ENCODE data around the gene ADAMTSL2.

Gene ADAMTSL2

DNA sequence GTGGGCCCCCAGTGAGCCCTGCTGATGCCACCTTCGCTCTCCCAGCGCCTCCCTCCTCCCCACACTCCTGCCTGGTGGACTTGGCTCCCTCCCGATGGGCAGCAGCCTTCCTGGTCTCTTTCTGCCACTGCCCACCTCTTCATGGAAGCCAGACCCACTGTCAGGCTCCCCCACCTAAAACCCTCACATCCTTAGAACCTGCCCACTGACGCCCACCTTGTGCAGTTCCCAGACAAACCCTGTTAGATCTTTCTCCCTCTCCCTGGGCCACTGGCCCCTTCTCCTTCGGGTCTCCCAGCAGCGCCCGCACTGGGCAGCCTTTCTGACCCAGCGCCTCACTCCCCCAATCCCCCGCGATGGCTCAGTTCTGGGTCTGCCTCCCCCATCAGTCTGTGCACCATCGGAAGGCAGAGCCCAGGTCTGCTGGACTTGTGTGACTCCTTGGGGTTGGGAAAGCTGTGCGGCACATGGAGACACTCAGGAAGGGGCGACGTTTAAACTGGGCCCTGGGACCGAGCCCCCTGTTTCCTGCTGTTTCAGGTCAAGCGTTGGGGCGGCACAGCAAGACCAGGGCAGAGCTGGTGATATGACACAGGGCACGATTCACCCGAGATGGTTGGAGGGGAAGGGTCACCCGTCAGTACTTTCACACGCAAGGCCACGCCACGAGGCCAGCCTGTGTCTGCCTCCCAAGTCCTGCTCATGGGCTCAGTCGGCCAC lies 27.1 kb upstream of the ADAMTSL2 start:
- no peak overlapping the region for H3K4me3 ChIP-seq (ENCODE audit: low read length)
- peaks cover 18% of the 10 kb centered on the region for H3K4me1 ChIP-seq (ENCODE audit: control insufficient read depth, insufficient read depth, low read length)
- H3K9me3 ChIP-seq (ENCODE audit: control insufficient read depth, low read length): no peaks in the 10 kb centered on the region
- no peak overlapping the region for H3K9ac ChIP-seq (ENCODE audit: low read length)
- H3K36me3 ChIP-seq (ENCODE audit: control insufficient read depth, insufficient read depth, low read length): no peaks in the 10 kb centered on the region
- no peaks in the 10 kb centered on the region for H3K27me3 ChIP-seq (ENCODE audit: control insufficient read depth, insufficient read depth, low read length)

- no peaks in the 10 kb centered on the region for H3K36me3 ChIP-seq (ENCODE audit: control insufficient read depth, insufficient read depth, low read length)
- H3K27me3 ChIP-seq (ENCODE audit: control insufficient read depth, insufficient read depth, low read length): no peaks in the 10 kb centered on the region
- peaks cover 18% of the 10 kb centered on the region for H3K4me1 ChIP-seq (ENCODE audit: control insufficient read depth, insufficient read depth, low read length)
- no peak overlapping the region for H3K9ac ChIP-seq (ENCODE audit: low read length)
- no peaks in the 10 kb centered on the region for H3K9me3 ChIP-seq (ENCODE audit: control insufficient read depth, low read length)
- no peak overlapping the region for H3K4me3 ChIP-seq (ENCODE audit: low read length)
Observed at GRCh38 chr9:133508046-133508445, 26.5 kb upstream of the ADAMTSL2 start.

DNA sequence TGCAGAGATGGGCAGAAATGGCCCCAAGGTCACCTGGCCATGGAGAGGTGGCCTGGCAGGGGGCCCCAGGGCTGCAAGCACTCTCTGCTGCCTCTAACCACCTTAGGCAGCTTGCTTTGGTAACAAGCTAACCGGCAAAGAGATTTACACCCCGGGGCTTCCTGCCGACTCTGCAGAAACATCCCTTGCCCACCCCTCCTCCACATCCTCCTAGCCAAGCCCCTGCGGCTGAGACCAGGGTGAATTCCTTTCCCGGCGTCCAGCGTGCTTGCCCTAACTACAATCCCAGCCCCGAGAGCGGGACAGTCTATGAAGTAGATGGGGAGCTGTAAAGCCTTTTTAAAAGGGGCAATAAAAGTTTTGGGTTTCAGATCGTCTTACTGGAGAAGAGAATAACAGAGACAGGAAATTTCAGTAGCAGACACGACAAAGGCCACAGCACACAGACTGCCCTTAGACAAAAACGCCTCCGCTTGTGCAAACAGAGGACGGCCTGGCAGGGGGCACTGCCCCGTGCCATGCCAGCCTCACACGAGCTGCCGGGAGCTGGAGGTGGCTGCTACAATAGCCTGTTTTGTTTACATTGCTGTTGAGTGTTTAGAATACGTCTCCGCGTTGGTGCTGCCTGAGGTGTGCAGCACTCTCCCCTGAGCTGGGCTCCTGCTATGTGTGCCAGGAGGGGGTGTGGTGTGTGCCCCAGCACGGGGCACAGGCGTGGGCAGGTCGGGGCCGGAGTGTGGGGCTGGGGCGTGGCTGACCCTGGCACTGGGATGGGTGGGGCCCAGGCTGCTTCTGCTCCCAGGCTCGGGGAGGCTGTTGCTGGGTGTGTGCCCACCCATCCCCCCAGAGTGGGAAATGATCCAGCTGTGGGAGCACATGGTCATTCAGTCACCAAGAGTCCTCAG lies 25.1 kb upstream of the ADAMTSL2 start:
- no peaks in the 10 kb centered on the region for H3K27me3 ChIP-seq (ENCODE audit: control insufficient read depth, insufficient read depth, low read length)
- H3K4me1 ChIP-seq (ENCODE audit: control insufficient read depth, insufficient read depth, low read length): peaks cover 19% of the 10 kb centered on the region
- no peak overlapping the region for H3K4me3 ChIP-seq (ENCODE audit: low read length)
- no peaks in the 10 kb centered on the region for H3K36me3 ChIP-seq (ENCODE audit: control insufficient read depth, insufficient read depth, low read length)
- no peak overlapping the region for H3K9ac ChIP-seq (ENCODE audit: low read length)
- no peaks in the 10 kb centered on the region for H3K9me3 ChIP-seq (ENCODE audit: control insufficient read depth, low read length)

- no peak overlapping the region for H3K9ac ChIP-seq (ENCODE audit: low read length)
- no peaks in the 10 kb centered on the region for H3K9me3 ChIP-seq (ENCODE audit: control insufficient read depth, low read length)
- H3K4me3 ChIP-seq (ENCODE audit: low read length): no peak overlapping the region
- H3K36me3 ChIP-seq (ENCODE audit: control insufficient read depth, insufficient read depth, low read length): no peaks in the 10 kb centered on the region
- peaks cover 21% of the 10 kb centered on the region for H3K4me1 ChIP-seq (ENCODE audit: control insufficient read depth, insufficient read depth, low read length)
- no peaks in the 10 kb centered on the region for H3K27me3 ChIP-seq (ENCODE audit: control insufficient read depth, insufficient read depth, low read length)
Observed at GRCh38 chr9:133510926-133511505, 23.5 kb upstream of the ADAMTSL2 start.

- H3K9ac ChIP-seq (ENCODE audit: low read length): no peak overlapping the region
- H3K36me3 ChIP-seq (ENCODE audit: control insufficient read depth, insufficient read depth, low read length): no peaks in the 10 kb centered on the region
- H3K4me3 ChIP-seq (ENCODE audit: low read length): no peak overlapping the region
- no peaks in the 10 kb centered on the region for H3K27me3 ChIP-seq (ENCODE audit: control insufficient read depth, insufficient read depth, low read length)
- no peaks in the 10 kb centered on the region for H3K9me3 ChIP-seq (ENCODE audit: control insufficient read depth, low read length)
- H3K4me1 ChIP-seq (ENCODE audit: control insufficient read depth, insufficient read depth, low read length): peaks cover 19% of the 10 kb centered on the region
Observed at GRCh38 chr9:133511607-133512006, 22.9 kb upstream of the ADAMTSL2 start.

DNA sequence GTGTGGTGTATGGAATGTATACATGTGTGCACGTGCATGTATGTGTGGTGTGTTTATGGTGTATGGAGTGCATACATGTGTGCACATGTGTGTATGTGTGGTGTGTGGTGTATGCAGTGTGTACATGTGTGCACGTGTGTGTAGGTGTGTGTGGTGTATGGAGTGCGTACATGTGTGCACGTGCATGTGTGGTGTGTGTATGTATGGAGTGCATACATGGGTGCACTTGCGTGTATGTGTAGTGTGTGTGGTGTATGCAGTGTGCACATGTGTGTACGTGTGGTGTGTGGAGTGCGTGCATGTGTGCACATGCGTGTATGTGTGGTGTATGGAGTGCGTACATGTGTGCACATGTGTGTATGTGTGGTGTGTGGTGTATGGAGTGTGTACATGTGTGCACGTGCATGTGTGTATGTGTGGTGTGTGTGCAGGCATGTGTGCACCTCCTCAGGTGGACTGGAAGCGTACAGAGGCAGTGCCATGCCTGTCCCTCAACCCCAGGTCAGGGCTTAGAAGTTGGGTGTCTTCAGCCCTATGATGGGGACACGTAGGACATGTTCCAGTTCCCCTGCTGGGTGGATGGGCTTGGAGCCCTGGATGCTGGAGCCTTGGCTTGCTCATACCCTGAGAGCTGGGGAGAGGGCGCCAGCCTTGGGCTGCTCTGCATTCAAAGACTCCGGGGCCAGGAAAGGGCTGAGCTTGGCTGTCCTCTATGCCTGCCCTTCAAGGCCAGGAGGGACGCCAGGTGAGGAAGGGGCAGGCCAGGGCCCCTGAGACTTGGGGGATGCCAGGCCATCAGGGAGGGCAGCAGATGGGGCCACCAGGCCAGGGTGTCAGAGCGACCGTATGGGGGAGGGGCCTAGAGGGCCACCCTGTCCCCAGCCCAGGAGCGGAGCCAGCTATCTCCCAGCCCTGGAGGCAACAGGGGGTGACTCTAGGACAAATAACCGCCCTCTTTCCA lies 22.0 kb upstream of the ADAMTSL2 start:
- peaks cover 14% of the 10 kb centered on the region for H3K4me1 ChIP-seq (ENCODE audit: control insufficient read depth, insufficient read depth, low read length)

GRCh38 chr9:133513214-133514100 lies 21.0 kb upstream of the ADAMTSL2 start:
- H3K27me3 ChIP-seq (ENCODE audit: control insufficient read depth, insufficient read depth, low read length): no peaks in the 10 kb centered on the region

More for the DNA sequence above, 22.0 kb upstream of the ADAMTSL2 start:
- Histone ChIP-seq H3K27me3 (ENCODE audit: control insufficient read depth, insufficient read depth, low read length) (no peaks in the 10 kb centered on the region), H3K9ac (ENCODE audit: low read length) (no peak overlapping the region), H3K36me3 (ENCODE audit: control insufficient read depth, insufficient read depth, low read length) (no peaks in the 10 kb centered on the region), H3K9me3 (ENCODE audit: control insufficient read depth, low read length) (no peaks in the 10 kb centered on the region), H3K4me3 (ENCODE audit: low read length) (no peak overlapping the region)

DNA sequence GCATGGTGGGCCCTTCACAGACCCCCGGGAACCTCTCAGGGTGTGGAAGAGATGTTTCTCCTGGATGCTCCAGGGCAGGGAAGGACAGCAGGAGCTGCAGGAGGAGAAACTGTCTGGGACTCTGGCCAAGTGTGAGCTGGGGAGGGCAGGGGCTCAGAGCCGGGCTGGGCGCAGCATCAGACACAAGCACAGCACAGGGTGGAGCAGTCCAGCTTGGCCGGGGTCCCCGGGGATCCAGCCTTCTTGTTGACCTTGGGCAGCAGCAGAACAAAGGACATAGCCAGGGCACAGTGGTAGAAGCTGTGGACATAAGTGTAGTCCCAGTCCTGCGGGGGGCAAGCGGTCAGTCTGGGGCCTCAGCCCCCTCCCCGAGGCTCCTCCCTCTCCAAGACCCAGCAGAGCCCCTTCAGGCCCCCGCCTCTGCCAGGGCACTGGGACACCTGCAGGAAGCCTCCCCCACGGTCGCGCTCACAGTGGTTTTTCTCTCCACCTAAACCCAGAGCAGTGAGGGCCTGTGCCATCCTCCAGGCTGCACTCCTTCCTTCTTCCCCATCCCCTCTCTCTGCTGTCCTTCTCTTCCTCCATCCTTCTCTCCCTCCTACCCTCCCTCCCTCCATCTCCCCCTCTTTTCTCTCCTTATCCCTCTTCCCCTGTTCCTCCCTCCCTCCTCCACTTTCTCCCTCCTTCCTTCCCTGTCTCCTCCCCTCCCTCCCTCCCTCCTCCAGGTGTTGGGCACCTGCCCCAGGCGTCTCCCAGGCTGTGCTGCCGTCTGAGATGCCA lies 19.9 kb upstream of the ADAMTSL2 start:
- Histone ChIP-seq H3K4me1 (ENCODE audit: control insufficient read depth, insufficient read depth, low read length) (peaks cover 6% of the 10 kb centered on the region), H3K9ac (ENCODE audit: low read length) (no peak overlapping the region), H3K27me3 (ENCODE audit: control insufficient read depth, insufficient read depth, low read length) (no peaks in the 10 kb centered on the region), H3K4me3 (ENCODE audit: low read length) (no peak overlapping the region), H3K36me3 (ENCODE audit: control insufficient read depth, insufficient read depth, low read length) (no peaks in the 10 kb centered on the region), H3K9me3 (ENCODE audit: control insufficient read depth, low read length) (no peaks in the 10 kb centered on the region)

More at GRCh38 chr9:133513214-133514100, 21.0 kb upstream of the ADAMTSL2 start:
- H3K9me3 ChIP-seq (ENCODE audit: control insufficient read depth, low read length): no peaks in the 10 kb centered on the region
- no peak overlapping the region for H3K9ac ChIP-seq (ENCODE audit: low read length)
- H3K36me3 ChIP-seq (ENCODE audit: control insufficient read depth, insufficient read depth, low read length): no peaks in the 10 kb centered on the region
- no peak overlapping the region for H3K4me3 ChIP-seq (ENCODE audit: low read length)
- peaks cover 14% of the 10 kb centered on the region for H3K4me1 ChIP-seq (ENCODE audit: control insufficient read depth, insufficient read depth, low read length)

DNA sequence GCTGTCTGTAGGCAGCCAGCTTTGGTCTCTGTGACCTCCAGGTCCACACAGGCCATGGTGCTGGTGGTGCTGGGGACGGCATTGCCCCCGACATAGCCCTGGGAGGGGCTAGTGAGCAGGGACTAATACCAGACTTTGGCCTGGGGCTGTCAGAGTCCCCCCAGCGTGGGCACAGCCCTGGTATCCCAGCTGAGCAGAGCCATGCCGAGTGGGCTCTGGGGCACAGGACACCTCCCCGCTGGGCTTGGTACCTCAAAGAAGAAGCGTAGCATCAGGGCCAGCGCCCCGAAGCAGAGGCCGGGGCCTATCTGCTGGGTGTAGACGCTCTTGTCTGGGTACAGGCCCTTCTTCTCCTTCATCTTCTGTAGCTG lies 19.3 kb upstream of the ADAMTSL2 start:
- H3K9ac ChIP-seq (ENCODE audit: low read length): no peak overlapping the region
- no peak overlapping the region for H3K4me3 ChIP-seq (ENCODE audit: low read length)
- H3K36me3 ChIP-seq (ENCODE audit: control insufficient read depth, insufficient read depth, low read length): no peaks in the 10 kb centered on the region
- H3K9me3 ChIP-seq (ENCODE audit: control insufficient read depth, low read length): no peaks in the 10 kb centered on the region
- H3K27me3 ChIP-seq (ENCODE audit: control insufficient read depth, insufficient read depth, low read length): no peaks in the 10 kb centered on the region
- H3K4me1 ChIP-seq (ENCODE audit: control insufficient read depth, insufficient read depth, low read length): peaks cover 3% of the 10 kb centered on the region

- H3K27me3 ChIP-seq (ENCODE audit: control insufficient read depth, insufficient read depth, low read length): no peaks in the 10 kb centered on the region
- no peak overlapping the region for H3K4me3 ChIP-seq (ENCODE audit: low read length)
- no peak overlapping the region for H3K9ac ChIP-seq (ENCODE audit: low read length)
- H3K36me3 ChIP-seq (ENCODE audit: control insufficient read depth, insufficient read depth, low read length): no peaks in the 10 kb centered on the region
- H3K9me3 ChIP-seq (ENCODE audit: control insufficient read depth, low read length): no peaks in the 10 kb centered on the region
- peaks cover 3% of the 10 kb centered on the region for H3K4me1 ChIP-seq (ENCODE audit: control insufficient read depth, insufficient read depth, low read length)
Observed at GRCh38 chr9:133515615-133516255, 18.8 kb upstream of the ADAMTSL2 start.
